ENCODE data around the gene ATP2C1. TPM values are rescaled to one million over a fixed set of nuclear protein-coding genes. Genes with fewer than 3 reads are reported as not detected.

The ATP2C1 gene
- total and polyA plus RNA-seq, 9 of the 15 experiments (the other 6 are each of a cell fraction or from before 2014, with no cell fraction given), result 10.0 to 53.5 (median 27.9) TPM

- TF ChIP-seq ZNF184 (CRISPR knock-in tag; IDR thresholded peaks at IDR 0.05) (no peak), PTBP1 (IDR thresholded peaks at IDR 0.05; ENCODE audit: low read depth, low read length) (no peak), GABPA (tag; conservative IDR thresholded peaks at IDR 0.05; ENCODE audit: low read depth) (peak; percentile 39), SOX6 (IDR thresholded peaks at IDR 0.05) (peak; percentile 100), ZBTB5 (IDR thresholded peaks at IDR 0.05) (no peak), HDAC1 (IDR thresholded peaks at IDR 0.05) (peak in 1 of 2 experiments; percentile 62; a peak in 1 of 4 replicates), CHD4 (IDR thresholded peaks at IDR 0.05; ENCODE audit: insufficient read depth, insufficient replicate concordance, low read depth, low read length, poor library complexity, severe bottlenecking) (no peak), SIRT6 (IDR thresholded peaks at IDR 0.05; ENCODE audit: low read depth, low read length) (no peak), ZNF217 (CRISPR knock-in tag; IDR thresholded peaks at IDR 0.05) (no peak), ZNF445 (CRISPR knock-in tag; IDR thresholded peaks at IDR 0.05; ENCODE audit: low read depth) (no peak)
Measured at GRCh38 chr3:130850044-130850797, 43.7 kb upstream of the ATP2C1 start (continued).
